ENCODE results near the gene HOXA13.

DNA sequence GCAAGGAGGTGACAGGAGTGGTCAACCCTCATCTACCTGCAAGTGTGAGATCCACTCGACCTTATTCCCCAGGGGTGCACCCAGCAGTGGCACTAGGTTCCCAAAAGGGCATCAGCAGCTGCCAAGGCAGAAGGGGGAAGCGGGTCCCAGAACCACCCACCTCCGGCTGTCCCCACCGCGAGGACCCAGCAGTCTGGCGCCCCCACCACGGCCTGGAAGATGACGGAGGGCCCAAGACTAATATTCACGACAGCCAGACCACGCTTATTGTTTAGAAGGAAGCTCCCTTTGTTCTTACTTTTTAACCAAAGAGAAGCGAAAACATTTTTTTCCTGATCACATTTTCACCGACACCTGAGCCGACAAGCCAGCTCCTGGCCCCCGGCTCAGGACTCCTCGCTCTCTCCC lies 39.1 kb upstream of the HOXA13 start:
- TF ChIP-seq, protein P1, sequence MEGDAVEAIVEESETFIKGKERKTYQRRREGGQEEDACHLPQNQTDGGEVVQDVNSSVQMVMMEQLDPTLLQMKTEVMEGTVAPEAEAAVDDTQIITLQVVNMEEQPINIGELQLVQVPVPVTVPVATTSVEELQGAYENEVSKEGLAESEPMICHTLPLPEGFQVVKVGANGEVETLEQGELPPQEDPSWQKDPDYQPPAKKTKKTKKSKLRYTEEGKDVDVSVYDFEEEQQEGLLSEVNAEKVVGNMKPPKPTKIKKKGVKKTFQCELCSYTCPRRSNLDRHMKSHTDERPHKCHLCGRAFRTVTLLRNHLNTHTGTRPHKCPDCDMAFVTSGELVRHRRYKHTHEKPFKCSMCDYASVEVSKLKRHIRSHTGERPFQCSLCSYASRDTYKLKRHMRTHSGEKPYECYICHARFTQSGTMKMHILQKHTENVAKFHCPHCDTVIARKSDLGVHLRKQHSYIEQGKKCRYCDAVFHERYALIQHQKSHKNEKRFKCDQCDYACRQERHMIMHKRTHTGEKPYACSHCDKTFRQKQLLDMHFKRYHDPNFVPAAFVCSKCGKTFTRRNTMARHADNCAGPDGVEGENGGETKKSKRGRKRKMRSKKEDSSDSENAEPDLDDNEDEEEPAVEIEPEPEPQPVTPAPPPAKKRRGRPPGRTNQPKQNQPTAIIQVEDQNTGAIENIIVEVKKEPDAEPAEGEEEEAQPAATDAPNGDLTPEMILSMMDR (IDR thresholded peaks at IDR 0.05): no peak
- no peak for TF ChIP-seq POLR2AphosphoS5 (IDR thresholded peaks at IDR 0.05)
- no peak for TF ChIP-seq EP300 (IDR thresholded peaks at IDR 0.05)
